PC-9 (cell line): ENCODE measurements around the gene SHKBP1. TPM values are rescaled to one million over a fixed set of nuclear protein-coding genes. Genes with fewer than 3 reads are reported as not detected.

Experiments
- Bru-seq: library from RNA; stranded (reverse); fragments of 400-500 nt; gene quantifications from one replicate; lab custom pipeline; 2021; lab: Mats Ljungman, UMichigan
- BruChase-seq, 2 experiments: library from RNA; stranded (reverse); fragments of 400-500 nt; gene quantifications; one replicate each; lab custom pipeline; 2021; lab: Mats Ljungman, UMichigan
- BruUV-seq: library from RNA; stranded (reverse); fragments of 400-500 nt; replicated peaks from 2 replicates; lab custom pipeline; 2021; lab: Mats Ljungman, UMichigan
- CTCF ChIA-PET: fragments of 300-600 bp; sonication (Branson Sonifier 250); formaldehyde crosslinking; loops from one replicate; lab custom pipeline; 2022; ENCODE audit warnings: antibody characterized with exemption; lab: Charles Lee
- POLR2A ChIA-PET: fragments of 300-600 bp; sonication (Branson Sonifier 250); formaldehyde crosslinking; loops from one replicate; lab custom pipeline; 2022; ENCODE audit warnings: antibody characterized with exemption; ENCODE audit not compliant: unreplicated experiment; lab: Charles Lee
- DNase-seq, 2 experiments: peaks; one replicate each; pipeline versions ENCODE4 v3.0.0 to v3.0.0-alpha.2; 2015 to 2022; ENCODE audit warnings: mixed read lengths in 1 of 2
- H2AFZ ChIP-seq: fragments of 200-600 bp; sonication (generic); 2 replicates; pipeline ENCODE4 v1.8.1; 2017; ENCODE audit warnings: antibody characterized with exemption
- H3F3A ChIP-seq: fragments of 200-600 bp; sonication (generic); 2 replicates; pipeline ENCODE4 v1.8.1; 2017; ENCODE audit warnings: antibody characterized with exemption, mild to moderate bottlenecking, low read depth; ENCODE audit not compliant: insufficient read depth
- H3K27ac ChIP-seq: fragments of 200-600 bp; sonication (generic); 2 replicates; pipeline ENCODE4 v1.6.1; 2016; ENCODE audit warnings: mixed run types
- H3K27me3 ChIP-seq: fragments of 200-600 bp; sonication (generic); 2 replicates; pipeline ENCODE4 v1.6.1; 2016; ENCODE audit warnings: low read depth, mixed run types; ENCODE audit not compliant: insufficient read depth
- H3K36me3 ChIP-seq: fragments of 200-600 bp; sonication (generic); 2 replicates; pipeline ENCODE4 v1.6.1; 2016; ENCODE audit warnings: low read depth, mixed run types
- H3K4me1 ChIP-seq: fragments of 200-600 bp; sonication (generic); replicated peaks from 2 replicates; pipeline ENCODE4 v1.6.1; 2016; ENCODE audit warnings: mixed run types; ENCODE audit not compliant: insufficient read depth
- H3K4me2 ChIP-seq: fragments of 200-600 bp; sonication (generic); 2 replicates; pipeline ENCODE4 v1.6.1; 2017; ENCODE audit warnings: mixed run types
- H3K4me3 ChIP-seq: fragments of 200-600 bp; sonication (generic); 2 replicates; pipeline ENCODE4 v1.6.1; 2016; ENCODE audit warnings: mixed run types
- H3K79me2 ChIP-seq: fragments of 200-600 bp; sonication (generic); 2 replicates; pipeline ENCODE4 v1.6.1; 2017; ENCODE audit warnings: low read depth, mixed run types
- H3K9me2 ChIP-seq: fragments of 200-600 bp; sonication (generic); 2 replicates; pipeline ENCODE4 v1.8.1; 2017; ENCODE audit warnings: mild to moderate bottlenecking; ENCODE audit not compliant: insufficient read depth
- H3K9me3 ChIP-seq: fragments of 200-600 bp; sonication (generic); 2 replicates; pipeline ENCODE4 v1.8.1; 2016; ENCODE audit warnings: low read depth; ENCODE audit not compliant: insufficient read depth
- H4K20me1 ChIP-seq: fragments of 200-600 bp; sonication (generic); 2 replicates; pipeline ENCODE4 v1.8.1; 2017; ENCODE audit not compliant: insufficient read depth
- CTCF ChIP-seq: fragments of 200-600 bp; sonication (generic); conservative IDR thresholded peaks from 2 replicates; pipeline ENCODE4 v1.6.1; 2017; ENCODE audit warnings: mixed run types, antibody characterized with exemption, mild to moderate bottlenecking, moderate library complexity
- EZH2 ChIP-seq: fragments of 200-600 bp; sonication (generic); IDR thresholded peaks from 2 replicates; pipeline ENCODE4 v1.8.0; 2017; ENCODE audit warnings: antibody characterized with exemption, low read depth
- intact Hi-C: fragments of 100-400 bp; cut with micrococcal nuclease; formaldehyde crosslinking; loops from one replicate; pipeline ENCODE4 v1.10.0; 2022; ENCODE audit not compliant: unreplicated experiment
- long read RNA-seq: library from polyadenylated mRNA; stranded (forward); transcript quantifications from one replicate; pipeline ENCODE4 v2.0.0, GENCODE V29; 2022
- total RNA-seq: library from RNA; stranded (reverse); gene quantifications from 2 replicates; pipeline ENCODE4 v1.2.3, GENCODE V29; 2021

SHKBP1 gene, protein sequence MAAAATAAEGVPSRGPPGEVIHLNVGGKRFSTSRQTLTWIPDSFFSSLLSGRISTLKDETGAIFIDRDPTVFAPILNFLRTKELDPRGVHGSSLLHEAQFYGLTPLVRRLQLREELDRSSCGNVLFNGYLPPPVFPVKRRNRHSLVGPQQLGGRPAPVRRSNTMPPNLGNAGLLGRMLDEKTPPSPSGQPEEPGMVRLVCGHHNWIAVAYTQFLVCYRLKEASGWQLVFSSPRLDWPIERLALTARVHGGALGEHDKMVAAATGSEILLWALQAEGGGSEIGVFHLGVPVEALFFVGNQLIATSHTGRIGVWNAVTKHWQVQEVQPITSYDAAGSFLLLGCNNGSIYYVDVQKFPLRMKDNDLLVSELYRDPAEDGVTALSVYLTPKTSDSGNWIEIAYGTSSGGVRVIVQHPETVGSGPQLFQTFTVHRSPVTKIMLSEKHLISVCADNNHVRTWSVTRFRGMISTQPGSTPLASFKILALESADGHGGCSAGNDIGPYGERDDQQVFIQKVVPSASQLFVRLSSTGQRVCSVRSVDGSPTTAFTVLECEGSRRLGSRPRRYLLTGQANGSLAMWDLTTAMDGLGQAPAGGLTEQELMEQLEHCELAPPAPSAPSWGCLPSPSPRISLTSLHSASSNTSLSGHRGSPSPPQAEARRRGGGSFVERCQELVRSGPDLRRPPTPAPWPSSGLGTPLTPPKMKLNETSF
- total RNA-seq = 90.1 and 93.7 TPM in 2 replicates
- percentile 66 among the genes with signal in this experiment for Bru-seq, nascent RNA
- percentile 61 among the genes with signal in this experiment for BruChase-seq, experiment 1, labeled RNA remaining after a 2-hour chase
- BruChase-seq, experiment 2, labeled RNA remaining after a 6-hour chase = percentile 79 among the genes with signal in this experiment
- long read RNA-seq, transcript SHKBP1-201 (18 exons, 2,363 nt) = major isoform, 125 of 181 reads
- long read RNA-seq, partial matches to known transcripts = 22 of 181 reads
- long read RNA-seq, other reads (novel, unspliced or antisense) = 29 of 181 reads

DNA sequence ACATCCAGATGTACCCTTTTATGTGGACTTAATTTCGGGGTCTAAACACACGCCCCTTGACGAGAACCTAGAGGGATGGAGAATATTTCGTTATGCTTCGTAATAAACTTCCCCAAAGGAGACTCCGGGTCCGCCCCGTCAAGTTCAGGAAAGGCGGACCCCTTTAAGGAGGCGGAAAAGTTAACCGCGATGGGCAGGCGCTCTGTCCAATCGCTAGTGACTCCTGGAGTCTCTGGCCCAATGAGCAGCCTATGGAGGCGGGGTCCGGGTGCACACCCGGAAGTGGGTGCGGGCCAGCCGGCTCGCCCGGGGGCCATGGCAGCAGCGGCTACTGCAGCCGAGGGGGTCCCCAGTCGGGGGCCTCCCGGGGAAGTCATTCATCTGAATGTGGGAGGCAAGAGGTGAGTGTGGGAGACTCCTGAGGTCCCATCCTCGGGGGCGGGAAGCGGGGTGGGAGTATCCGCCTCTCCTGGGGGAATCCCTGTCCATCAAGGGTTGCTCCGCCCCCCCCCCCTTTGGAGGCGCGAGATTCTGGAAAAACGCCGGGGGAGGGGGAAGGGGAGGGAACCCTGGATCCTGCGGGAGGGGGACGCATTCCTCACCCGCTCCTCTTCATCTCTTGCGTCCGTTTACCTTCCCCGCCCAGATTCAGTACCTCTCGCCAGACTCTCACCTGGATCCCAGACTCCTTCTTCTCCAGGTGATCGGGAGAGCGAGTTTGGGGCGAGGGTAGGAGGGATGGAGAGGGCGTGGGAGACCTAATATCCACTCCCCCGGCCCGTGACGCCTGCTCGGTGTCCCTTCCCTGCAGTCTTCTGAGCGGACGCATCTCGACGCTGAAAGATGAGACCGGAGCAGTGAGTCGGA is at the start of gene SHKBP1:
Gene SHKBP1 (plus strand): TSS at position 289 of the 867 bp plus-strand sequence. CDS start 27 bp downstream, at position 316.
- Histone ChIP-seq H3K9me3 (no peaks in the 10 kb centered on the region), H3K36me3 (no peaks in the 10 kb centered on the region), H3K9me2 (no peaks in the 10 kb centered on the region), H3K4me1 (0 out of 2 replicates have a peak, but pooled peaks cover 5% of the 10 kb centered on the region), H4K20me1 (no peaks in the 10 kb centered on the region), H3K4me3 (peak within 1 kb of the TSS; percentile 76), H3K79me2 (peaks cover 6% of the 10 kb centered on the region; the same call in 1 of the 2 replicates), H3F3A (peaks cover 4% of the 10 kb centered on the region; the same call in 1 of the 2 replicates), H3K27me3 (no peaks in the 10 kb centered on the region), H2AFZ (peak within 1 kb of the TSS; percentile 78), H3K27ac (no peak within 1 kb of the TSS), H3K4me2 (peak within 1 kb of the TSS; percentile 75)
- TF ChIP-seq CTCF (no peak), EZH2 (no peak)
- TSS peak; percentile 33 for BruUV-seq
- intact Hi-C loops = no loop called here
- DNase-seq = peak; percentile 83 to 95
- CTCF ChIA-PET = interaction anchor here (0.5 kb wide), 1 partner anchor 58 kb away, joined by 10 read pairs; no protein-coding TSS in a partner anchor
- POLR2A ChIA-PET = no interaction called here

DNA sequence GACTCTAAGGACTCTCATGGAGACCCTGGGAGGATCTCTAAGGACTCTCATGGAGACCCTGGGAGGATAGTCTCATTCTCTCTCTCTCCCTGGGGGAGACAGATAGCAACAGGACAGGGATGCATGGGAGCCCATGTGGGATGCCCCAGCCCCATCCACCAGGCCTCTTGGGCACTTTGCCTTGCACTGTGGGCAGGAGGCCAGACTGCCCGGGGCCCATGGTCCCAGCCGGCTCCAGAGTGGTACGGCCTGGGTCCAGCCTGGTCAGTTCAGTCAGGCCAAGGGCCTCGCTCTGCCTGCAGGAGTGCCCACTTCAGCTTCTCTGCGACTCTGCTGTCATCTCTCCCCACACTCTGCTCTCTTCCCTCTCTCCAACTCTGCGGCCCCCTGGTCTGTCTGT is 48.6 kb upstream of the SHKBP1 start:
- Histone ChIP-seq H3K27me3 (no peaks in the 10 kb centered on the region; the same call in 1 of the 2 replicates), H3K4me3 (no peak overlapping the region), H3K79me2 (no peaks in the 10 kb centered on the region), H3K4me1 (no peaks in the 10 kb centered on the region), H3K9me2 (no peaks in the 10 kb centered on the region), H2AFZ (no peak overlapping the region), H3K9me3 (no peaks in the 10 kb centered on the region), H3K4me2 (no peak overlapping the region), H4K20me1 (no peaks in the 10 kb centered on the region), H3K27ac (no peak overlapping the region), H3K36me3 (no peaks in the 10 kb centered on the region), H3F3A (0 out of 2 replicates have a peak, but pooled peaks cover 8% of the 10 kb centered on the region)
- no TSS peak for BruUV-seq
- no peak for TF ChIP-seq CTCF
- no peak for TF ChIP-seq EZH2
- no peak for DNase-seq
- POLR2A ChIA-PET = interaction anchor here (0.7 kb wide), 1 partner anchor 695 kb away, joined by 11 read pairs; no protein-coding TSS in a partner anchor
- CTCF ChIA-PET = interaction anchor here (0.6 kb wide), 1 partner anchor 29 kb away, joined by 3 read pairs; no protein-coding TSS in a partner anchor
- intact Hi-C loops = loop anchor here (10.0 kb wide), 3 partner anchors 103 to 383 kb away; partner anchors contain the start of genes HIPK4 and SERTAD1
